CD14-positive monocyte (primary cell): ENCODE results near the gene NHLRC3. TPM values are rescaled to one million over a fixed set of nuclear protein-coding genes. Genes with fewer than 3 reads are reported as not detected.

ENCODE experiments used
- DNase-seq, 3 donors: peaks; one replicate each; pipeline ENCODE4 v3.0.0-alpha.2; 2011 to 2022
- H2AFZ ChIP-seq: 2 replicates; pipeline ENCODE4 v1.6.0; 2012; ENCODE audit warnings: mild to moderate bottlenecking, low read depth, low read length, inconsistent platforms; ENCODE audit not compliant: insufficient read depth, poor library complexity, severe bottlenecking
- H3K27ac ChIP-seq, 2 donors: 1 replicate in 1 of 2; 2 replicates in 1 of 2; pipeline ENCODE4 v1.5.1; 2012 to 2013; ENCODE audit warnings: low read length in 2 of 2, control low read depth in 1 of 2, inconsistent platforms in 1 of 2, low read depth in 1 of 2, mild to moderate bottlenecking in 1 of 2
- H3K27me3 ChIP-seq, 2 donors: one replicate each; pipeline versions ENCODE4 v1.6.0 to v1.6.1; 2011 to 2013; ENCODE audit warnings: low read length in 2 of 2; ENCODE audit not compliant: control insufficient read depth in 2 of 2, insufficient read depth in 2 of 2
- H3K36me3 ChIP-seq, 2 donors: replicated peaks in 1 of 2; 1 replicate in 1 of 2; 2 replicates in 1 of 2; pipeline versions ENCODE4 v1.5.1 to v1.6.1; 2012 to 2013; ENCODE audit warnings: low read length in 2 of 2, control low read depth in 1 of 2, inconsistent platforms in 1 of 2, mild to moderate bottlenecking in 1 of 2; ENCODE audit not compliant: insufficient read depth in 2 of 2, control insufficient read depth in 1 of 2
- H3K4me1 ChIP-seq, 2 donors: 1 replicate in 1 of 2; 2 replicates in 1 of 2; pipeline versions ENCODE4 v1.5.1 to v1.6.1; 2012 to 2013; ENCODE audit warnings: low read length in 2 of 2, control low read depth in 1 of 2, inconsistent platforms in 1 of 2, mild to moderate bottlenecking in 1 of 2, moderate library complexity in 1 of 2; ENCODE audit not compliant: insufficient read depth in 2 of 2, control insufficient read depth in 1 of 2
- H3K4me2 ChIP-seq: replicated peaks from 2 replicates; pipeline ENCODE3; 2012; ENCODE audit warnings: low read length, moderate library complexity, mild to moderate bottlenecking; ENCODE audit not compliant: poor library complexity, severe bottlenecking; ENCODE audit errors: extremely low read depth
- H3K4me3 ChIP-seq, 3 experiments: fragments of 200-600 bp in 1 of 3; sonication (generic) in 1 of 3; replicated peaks in 1 of 3; 1 replicate in 2 of 3; 2 replicates in 1 of 3; pipeline ENCODE4 v1.5.1; 2011 to 2013; ENCODE audit warnings: low read length in 3 of 3, mild to moderate bottlenecking in 3 of 3, control low read depth in 2 of 3, low read depth in 2 of 3, inconsistent platforms in 1 of 3, moderate library complexity in 1 of 3
- H3K79me2 ChIP-seq: 2 replicates; pipeline ENCODE4 v1.6.0; 2012; ENCODE audit warnings: mild to moderate bottlenecking, control low read depth, inconsistent platforms, low read length, moderate library complexity; ENCODE audit not compliant: insufficient read depth
- H3K9ac ChIP-seq: 2 replicates; pipeline ENCODE4 v1.6.0; 2017; ENCODE audit warnings: low read length, mild to moderate bottlenecking; ENCODE audit not compliant: insufficient read depth, poor library complexity, severe bottlenecking
- H3K9me3 ChIP-seq, 2 donors: replicated peaks in 1 of 2; 1 replicate in 1 of 2; 2 replicates in 1 of 2; pipeline versions ENCODE4 v1.5.1 to v1.6.1; 2012 to 2013; ENCODE audit warnings: low read length in 2 of 2, control low read depth in 1 of 2; ENCODE audit not compliant: control insufficient read depth in 1 of 2, insufficient read depth in 1 of 2
- H4K20me1 ChIP-seq: 2 replicates; pipeline ENCODE4 v1.6.0; 2012; ENCODE audit warnings: mild to moderate bottlenecking, low read length, control low read depth, moderate library complexity; ENCODE audit not compliant: insufficient read depth
- H3K27ac Mint-ChIP-seq, 7 donors: one replicate each; pipeline ENCODE4 v1.8.0; 2020; ENCODE audit warnings: mild to moderate bottlenecking in 7 of 7, mixed read lengths in 7 of 7, moderate library complexity in 6 of 7, inconsistent platforms in 2 of 7
- H3K27me3 Mint-ChIP-seq, 3 donors: one replicate each; pipeline ENCODE4 v1.8.0; 2021 to 2022; ENCODE audit warnings: low read depth in 3 of 3, mild to moderate bottlenecking in 3 of 3, mixed read lengths in 3 of 3, moderate library complexity in 3 of 3, inconsistent platforms in 1 of 3
- H3K36me3 Mint-ChIP-seq, 2 donors: one replicate each; pipeline ENCODE4 v1.8.0; 2020; ENCODE audit warnings: mixed read lengths in 2 of 2, inconsistent platforms in 1 of 2, mild to moderate bottlenecking in 1 of 2
- H3K4me1 Mint-ChIP-seq: one replicate; pipeline ENCODE4 v1.8.0; 2020; ENCODE audit warnings: mild to moderate bottlenecking, mixed read lengths
- H3K4me3 Mint-ChIP-seq, 2 donors: one replicate each; pipeline ENCODE4 v1.8.0; 2020; ENCODE audit warnings: mild to moderate bottlenecking in 2 of 2, mixed read lengths in 2 of 2, moderate library complexity in 1 of 2
- H3K9me3 Mint-ChIP-seq, 7 donors: one replicate each; pipeline ENCODE4 v1.8.0; 2020 to 2022; ENCODE audit warnings: mixed read lengths in 7 of 7, mild to moderate bottlenecking in 6 of 7, moderate library complexity in 6 of 7, inconsistent platforms in 2 of 7
- CTCF ChIP-seq: fragments of 200-600 bp; IDR thresholded peaks from one replicate; pipeline ENCODE4 v1.8.0; 2022; ENCODE audit warnings: antibody characterized with exemption, mild to moderate bottlenecking
- WGBS: methylation state at CpG from one replicate; pipeline ENCODE4 v1.1.5; 2013; ENCODE audit warnings: missing lambda C conversion rate; ENCODE audit not compliant: insufficient coverage; 5-methylcytosine and 5-hydroxymethylcytosine counted together
- intact Hi-C, 2 donors: fragments of 100-400 bp; cut with micrococcal nuclease; formaldehyde crosslinking; loops; one replicate each; pipeline versions ENCODE4 v1.15.0 to v1.15.1; 2023
- polyA plus RNA-seq, 3 donors: library from polyadenylated mRNA; depleted of rRNA in 1 of 3; unstranded in 2 of 3; stranded (reverse) in 1 of 3; fragments of 300-500 nt in 2 of 3; fragments of >200 nt in 1 of 3; fragmentation: Illumina TruSeq in 2 of 3; gene quantifications; 1 replicate in 2 of 3; 2 replicates in 1 of 3; pipeline ENCODE4 v1.2.3, GENCODE V29; 2012 to 2021

NHLRC3 gene
- polyA plus RNA-seq, 3 donors: 12.8 to 17.7 (median 13.0) TPM

- Histone ChIP-seq H3K79me2 (peaks cover 47% of the 10 kb centered on the region), H3K27ac (no peak overlapping the region), H3K4me1 (no peaks in the 10 kb centered on the region), H3K27me3 (no peaks in the 10 kb centered on the region), H3K4me3 (no peak overlapping the region), H2AFZ (no peak overlapping the region), H3K9me3 (no peaks in the 10 kb centered on the region), H3K9ac (no peak overlapping the region), H3K36me3 (peaks cover 16 to 44% of the 10 kb centered on the region in 2 donors), H4K20me1 (no peaks in the 10 kb centered on the region), H3K4me2 (no peak overlapping the region)
- no peak for DNase-seq
- Mint-ChIP-seq H3K27me3 (no peaks in the 10 kb centered on the region), H3K9me3 (peaks cover 0 to 5% (median 3%) of the 10 kb centered on the region in 7 donors), H3K4me1 (peaks cover 17% of the 10 kb centered on the region), H3K36me3 (peaks cover 58 to 62% of the 10 kb centered on the region in 2 donors), H3K4me3 (no peak overlapping the region), H3K27ac (no peak overlapping the region)
- intact Hi-C loops: no loop called here
- no CpG with 5 or more reads among the region's 1 CpG for WGBS
- no peak for TF ChIP-seq CTCF
Observed at GRCh38 chr13:39056018-39056417, 17.8 kb downstream of the NHLRC3 start.

GRCh38 chr13:39058040-39058439 is 19.8 kb downstream of the NHLRC3 start:
- Histone ChIP-seq H3K27me3 (no peaks in the 10 kb centered on the region), H3K9me3 (no peaks in the 10 kb centered on the region), H3K79me2 (peaks cover 43% of the 10 kb centered on the region), H3K4me2 (no peak overlapping the region), H3K4me1 (no peaks in the 10 kb centered on the region), H4K20me1 (peaks cover 5% of the 10 kb centered on the region), H3K4me3 (no peak overlapping the region), H3K36me3 (peaks cover 22 to 39% of the 10 kb centered on the region in 2 donors), H2AFZ (no peak overlapping the region), H3K9ac (no peak overlapping the region), H3K27ac (no peak overlapping the region)
- no peaks in the 10 kb centered on the region for H3K27me3 Mint-ChIP-seq
- no peak for DNase-seq
- intact Hi-C loops: no loop called here
- no peak for TF ChIP-seq CTCF
- peaks cover 53 to 66% of the 10 kb centered on the region in 2 donors for H3K36me3 Mint-ChIP-seq
- peaks cover 0 to 5% (median 3%) of the 10 kb centered on the region in 7 donors for H3K9me3 Mint-ChIP-seq
- peaks cover 17% of the 10 kb centered on the region for H3K4me1 Mint-ChIP-seq
- no peak overlapping the region for H3K27ac Mint-ChIP-seq
- no peak overlapping the region for H3K4me3 Mint-ChIP-seq
